Measurements from ENCODE around the gene CALML6. TPM values are rescaled to one million over a fixed set of nuclear protein-coding genes. Genes with fewer than 3 reads are reported as not detected.

The CALML6 gene
- polyA plus RNA-seq, 3 donors = 0.56 to 1.1 (median 0.71) TPM

DNA sequence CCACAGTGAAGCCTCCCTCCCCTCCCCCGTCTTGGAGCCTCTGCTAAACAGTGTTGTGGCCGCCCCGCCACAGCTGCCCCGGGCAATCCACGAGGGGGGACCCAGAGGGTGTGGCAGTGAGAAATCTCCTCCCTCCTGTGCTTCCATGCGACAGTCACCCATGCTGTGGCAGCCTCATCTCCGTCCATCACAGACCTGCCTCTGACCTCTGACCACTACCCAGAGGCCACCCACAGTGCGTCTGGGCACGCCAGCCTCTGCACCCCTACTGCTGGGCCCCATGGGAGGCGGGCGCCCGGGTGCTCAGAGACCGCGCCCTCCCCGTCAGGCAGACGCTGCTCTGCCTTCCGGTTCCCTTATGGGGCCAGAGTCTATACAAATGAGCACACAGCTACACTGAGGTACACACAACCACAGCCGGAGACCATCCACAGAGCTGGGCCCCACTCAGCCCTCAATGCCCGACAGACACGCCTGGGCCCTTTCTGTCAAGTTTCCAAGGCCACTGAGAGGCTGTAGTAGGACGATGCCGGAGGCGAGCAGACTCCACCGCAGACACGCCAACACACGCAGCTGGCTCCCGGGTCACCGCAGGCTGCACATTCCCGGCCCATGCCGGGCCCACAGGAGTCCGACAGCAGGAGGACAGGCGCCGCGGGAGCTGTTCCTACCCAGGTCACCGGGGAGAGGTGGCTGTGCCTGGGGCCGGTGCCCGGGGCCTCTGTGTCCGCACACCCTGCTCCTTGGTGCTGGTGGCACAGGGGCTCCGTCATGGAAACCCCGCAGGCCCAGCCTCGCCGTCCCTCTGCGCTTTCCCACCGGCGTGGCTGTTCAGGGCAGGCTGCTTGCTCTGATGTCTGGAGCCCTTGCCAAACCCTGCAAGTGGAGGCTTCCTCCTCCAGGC is 27.9 kb downstream of the CALML6 start:
- DNase-seq = no peak

DNA sequence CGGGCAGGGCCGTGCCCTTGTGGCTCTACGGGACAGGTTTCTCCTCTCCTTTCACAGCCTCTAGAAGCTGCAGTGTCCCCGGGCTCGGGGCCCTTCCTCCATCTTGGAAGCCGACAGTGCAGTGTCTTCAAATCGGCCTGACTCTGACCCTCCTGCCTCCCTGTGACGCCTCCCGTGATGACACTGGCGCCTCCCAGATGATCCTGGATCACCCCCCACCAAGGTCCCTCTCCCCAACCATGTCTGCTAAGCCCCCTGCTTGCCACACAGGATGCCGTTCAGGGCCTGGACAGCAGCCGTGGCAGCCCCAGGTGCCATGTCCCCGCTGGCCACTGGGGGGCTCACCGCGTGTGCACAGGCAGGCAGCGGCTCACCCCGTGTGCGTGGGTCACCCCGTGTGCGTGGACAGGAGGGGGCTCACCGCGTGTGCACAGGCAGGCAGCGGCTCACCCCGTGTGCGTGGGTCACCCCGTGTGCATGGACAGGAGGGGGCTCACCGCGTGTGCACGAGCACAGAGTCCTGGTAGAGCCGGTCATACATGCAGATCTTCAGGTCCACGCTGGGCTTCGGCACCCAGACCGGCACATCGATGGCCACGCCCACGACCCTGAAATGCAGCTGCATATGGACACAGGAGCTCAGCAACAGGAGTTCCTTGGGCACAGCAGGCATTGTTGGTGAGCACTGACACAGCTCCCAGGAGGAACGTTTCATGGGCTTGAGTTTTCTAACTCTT is 28.9 kb downstream of the CALML6 start:
- DNase-seq = peak; percentile 24

DNA sequence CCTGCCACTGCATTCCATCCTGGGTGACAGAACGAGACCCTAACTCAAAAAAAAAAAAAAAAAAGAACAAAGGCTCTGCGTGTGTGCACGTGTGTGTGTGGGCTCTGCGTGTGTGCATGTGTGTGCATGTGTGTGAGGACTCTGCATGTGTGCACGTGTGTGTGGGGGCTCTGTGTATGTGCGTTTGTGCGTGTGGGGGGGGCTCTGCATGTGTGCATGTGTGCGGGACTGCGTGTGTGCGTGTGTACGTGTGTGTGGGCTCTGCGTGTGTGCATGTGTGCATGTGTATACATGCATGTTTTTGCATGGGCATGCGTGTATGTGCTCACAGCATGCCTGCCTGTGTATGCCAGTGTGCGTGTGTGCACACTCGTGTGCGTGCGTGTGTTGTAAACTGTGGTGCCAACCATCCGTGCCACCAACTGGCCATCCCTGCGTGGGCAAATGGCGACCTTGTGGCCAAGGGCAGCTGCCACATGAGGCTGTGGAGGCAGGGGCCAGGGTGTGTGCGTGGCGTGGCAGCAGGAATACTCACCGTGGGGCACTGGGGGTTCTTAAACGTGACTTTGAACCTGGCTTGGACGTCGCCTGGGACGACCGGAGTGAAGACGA is 30.8 kb downstream of the CALML6 start:
- DNase-seq = no peak

DNA sequence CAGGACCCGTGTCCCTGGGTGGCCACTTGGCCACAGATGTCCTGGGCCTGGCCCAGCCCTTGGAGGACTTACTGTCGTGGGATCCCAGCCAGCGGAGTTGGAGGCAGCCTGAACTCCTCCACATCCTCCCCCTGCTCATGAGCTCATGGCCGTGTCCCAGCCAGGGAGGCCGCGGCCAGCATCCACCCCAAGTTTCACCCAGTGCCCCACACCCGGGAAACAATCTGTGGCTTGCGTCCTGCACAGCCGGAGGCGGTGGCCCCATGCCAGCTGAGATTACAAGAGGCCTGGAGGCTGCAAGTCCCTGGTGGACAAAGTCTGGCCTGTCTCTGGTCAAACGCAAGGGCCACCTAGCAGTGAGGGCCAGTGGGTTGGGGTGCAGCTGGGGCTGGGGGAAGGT is 31.5 kb downstream of the CALML6 start:
- no peak for DNase-seq

DNA sequence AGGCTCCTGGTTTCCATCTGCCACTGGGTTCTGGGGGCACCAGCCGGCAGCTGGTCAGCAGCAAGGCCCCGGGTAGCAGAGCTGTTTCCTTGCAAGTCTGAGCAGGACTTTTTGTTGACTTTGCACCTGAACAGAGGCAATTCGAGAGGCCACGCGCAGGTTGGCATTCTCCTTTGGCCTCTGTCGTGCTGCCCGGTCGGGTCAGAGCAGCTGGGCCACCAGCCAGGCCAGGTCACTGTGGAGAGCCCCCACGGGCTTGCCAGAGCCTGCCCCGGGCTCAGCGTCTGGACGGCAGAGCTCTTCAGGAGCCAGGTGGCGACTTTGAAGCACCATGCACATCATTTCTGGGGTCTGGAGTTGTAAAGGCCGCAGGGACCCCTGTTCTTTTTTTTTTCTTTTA is 32.4 kb downstream of the CALML6 start:
- no peak for DNase-seq

DNA sequence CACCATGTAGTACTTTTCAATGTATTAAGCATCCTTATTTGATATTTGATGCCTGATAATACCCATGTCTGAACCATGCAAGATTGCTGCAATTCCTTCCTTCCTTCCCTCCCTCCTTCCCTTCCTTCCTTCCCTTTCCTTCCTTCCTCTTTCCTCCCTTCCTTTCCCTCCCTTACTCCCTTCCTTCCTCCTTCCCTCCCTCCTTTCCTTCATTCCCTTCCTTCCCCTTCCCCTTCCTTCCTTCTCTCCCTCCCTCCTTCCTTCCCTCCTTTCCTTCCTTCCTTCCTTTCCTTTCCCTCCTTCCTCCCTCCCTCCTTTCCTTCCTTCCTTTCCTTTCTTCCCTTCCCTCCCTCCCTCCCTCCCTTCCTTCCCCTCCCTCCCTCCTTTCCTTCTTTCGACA is 33.7 kb downstream of the CALML6 start:
- DNase-seq = no peak

DNA sequence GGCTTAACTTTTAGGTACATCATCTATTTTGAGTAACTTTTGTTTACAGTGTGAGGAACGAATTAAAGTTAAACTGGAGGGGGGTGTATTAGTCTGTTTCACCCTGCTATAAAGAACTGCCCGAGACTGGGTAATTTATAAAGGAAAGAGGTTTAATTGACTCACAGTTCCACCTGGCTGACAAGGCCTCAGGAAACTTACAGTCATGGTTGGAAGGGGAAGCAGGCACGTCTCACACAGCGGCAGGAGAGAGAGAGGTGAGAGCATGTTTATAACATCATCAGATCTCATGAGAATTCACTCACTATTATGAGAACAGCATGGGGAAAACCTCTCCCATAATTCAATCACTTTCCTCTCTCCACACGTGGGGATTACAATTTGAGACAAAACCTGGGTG is 35.9 kb downstream of the CALML6 start:
- DNase-seq = no peak

DNA sequence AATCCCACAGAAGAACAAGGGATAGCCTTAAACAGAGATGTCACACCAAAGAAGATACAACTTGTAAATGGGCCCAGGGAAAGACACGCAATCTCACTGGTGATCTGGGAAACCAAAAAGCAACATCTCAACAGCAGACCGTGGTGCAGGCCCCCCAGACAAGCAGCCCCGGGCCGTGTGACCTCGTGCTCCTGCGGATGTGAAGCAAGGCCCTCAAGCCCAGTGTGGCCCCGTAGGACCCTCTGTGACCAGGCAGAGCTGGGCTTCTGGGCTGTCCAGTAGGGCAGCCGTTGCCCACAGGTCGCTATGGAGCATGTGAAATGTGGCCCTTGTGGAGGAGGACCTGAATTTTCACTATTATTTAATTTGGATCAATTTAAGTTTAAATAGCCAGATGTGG is 39.0 kb downstream of the CALML6 start:
- DNase-seq = no peak

DNA sequence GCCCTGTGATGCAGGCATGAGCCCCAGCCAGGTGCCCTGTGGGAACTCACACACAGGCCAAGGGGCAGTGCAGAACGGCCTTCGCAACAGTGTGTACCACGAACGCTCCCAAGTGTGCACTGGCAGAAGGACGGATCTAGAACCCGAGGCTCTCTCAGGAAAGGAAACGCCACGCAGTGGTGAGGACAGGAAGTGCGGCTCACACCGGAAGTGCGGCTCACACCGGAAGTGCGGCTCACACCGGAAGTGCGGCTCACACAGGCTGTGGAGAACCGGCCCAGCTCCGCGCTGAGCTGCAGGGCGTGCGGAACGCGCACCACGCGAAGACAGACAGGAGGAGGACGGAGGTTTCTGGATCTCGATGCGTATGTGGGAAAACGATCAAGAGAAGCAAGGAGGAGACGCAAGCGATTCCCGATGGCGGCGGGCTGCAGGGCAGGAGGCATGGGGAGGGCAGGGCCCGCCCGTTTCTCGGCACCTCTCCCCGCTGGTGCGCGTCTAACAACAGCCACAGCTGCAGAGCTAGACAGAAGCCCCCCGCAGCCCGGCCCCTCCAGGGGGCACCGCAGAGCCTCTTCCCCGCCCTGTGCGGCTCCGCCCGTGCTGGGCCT is 39.9 kb downstream of the CALML6 start:
- DNase-seq = no peak

DNA sequence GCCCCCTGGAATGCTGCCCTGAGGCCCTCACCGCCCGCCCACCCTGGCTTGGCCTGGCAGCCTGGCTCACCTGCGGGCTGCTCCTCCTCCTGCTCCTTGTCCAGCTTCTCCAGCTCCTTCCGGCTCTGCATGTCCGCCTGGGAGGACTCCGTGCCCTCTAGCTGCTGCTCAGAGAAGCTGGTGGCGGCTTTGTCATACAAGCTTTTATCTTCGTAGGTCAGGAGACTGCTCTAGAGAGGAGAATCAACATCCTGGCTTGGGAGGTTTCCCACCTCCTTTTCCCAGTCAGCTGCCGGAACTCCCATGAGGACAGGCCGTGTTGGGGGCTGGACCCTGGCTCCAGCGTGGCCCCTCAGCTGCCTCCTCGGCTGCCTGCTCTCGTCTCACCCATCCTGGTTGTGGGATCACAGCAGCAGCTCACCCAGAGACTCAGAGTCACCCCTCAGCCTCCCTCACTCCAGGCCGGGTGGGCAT is 40.6 kb downstream of the CALML6 start:
- peak; percentile 19 for DNase-seq

DNA sequence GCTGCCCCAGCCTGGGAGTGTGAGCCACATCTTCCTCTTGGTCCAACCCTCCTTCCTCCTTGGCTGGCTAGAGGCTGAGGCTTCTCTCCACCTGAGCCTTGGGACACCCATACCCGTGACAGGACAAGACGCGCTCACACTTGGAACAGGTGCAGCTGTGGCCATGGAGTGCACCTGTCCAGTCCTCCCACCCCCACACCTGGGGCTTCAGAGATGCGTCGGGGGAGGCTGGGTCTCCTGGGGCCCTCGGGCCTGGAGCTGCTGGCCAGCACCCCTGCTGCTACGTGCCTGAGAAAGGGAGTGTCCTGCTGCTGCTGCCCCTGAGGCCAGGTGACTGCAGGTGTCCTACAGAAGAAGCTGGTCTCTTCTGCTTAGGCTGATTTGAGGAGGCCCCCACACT is 41.0 kb downstream of the CALML6 start:
- no peak for DNase-seq

DNA sequence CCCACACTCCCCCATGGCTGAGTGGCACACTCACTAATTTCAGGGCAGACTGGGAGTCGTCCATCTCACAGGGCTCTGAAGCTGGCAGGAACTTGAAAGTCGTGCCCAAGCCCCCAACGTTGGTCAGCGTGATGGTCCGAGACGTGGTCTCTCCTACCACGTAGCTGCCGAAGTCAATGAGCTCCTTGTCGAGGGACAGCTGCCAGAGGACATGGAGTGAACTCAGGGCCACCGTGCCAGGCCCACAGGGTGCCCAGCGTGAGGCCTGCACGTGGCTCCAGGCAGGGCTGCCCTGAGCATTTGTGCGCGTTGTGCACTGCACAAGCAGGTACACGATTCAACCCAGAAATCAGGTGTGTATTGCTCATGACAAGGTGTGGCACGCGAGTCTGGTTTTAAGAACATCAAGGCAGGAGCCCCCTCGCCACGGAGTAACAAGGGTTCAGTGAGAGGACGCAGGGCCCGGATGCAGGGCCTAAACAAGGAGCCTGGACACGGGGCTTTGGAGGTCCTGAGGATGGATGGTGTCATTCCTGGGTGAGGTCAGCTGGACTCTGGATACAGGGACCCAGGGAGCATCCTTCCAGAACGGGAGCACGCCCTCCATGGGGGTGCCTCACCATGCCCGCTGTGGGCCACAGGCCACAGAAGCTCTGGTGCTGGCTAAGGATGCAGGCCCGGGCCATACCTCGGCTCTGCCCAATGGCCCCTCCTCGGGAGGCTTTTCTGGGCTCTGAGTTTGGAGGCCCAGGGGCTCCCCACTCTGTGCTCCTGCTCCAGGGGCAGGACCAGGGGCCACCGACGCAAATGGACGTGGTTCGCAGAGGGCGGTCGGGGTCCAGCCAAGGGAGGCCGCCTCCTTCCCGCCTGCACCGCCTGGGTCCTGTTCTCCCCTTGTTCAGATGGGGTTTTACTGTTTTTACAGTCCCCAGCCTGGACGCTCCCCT is 41.8 kb downstream of the CALML6 start:
- no peak for DNase-seq

DNA sequence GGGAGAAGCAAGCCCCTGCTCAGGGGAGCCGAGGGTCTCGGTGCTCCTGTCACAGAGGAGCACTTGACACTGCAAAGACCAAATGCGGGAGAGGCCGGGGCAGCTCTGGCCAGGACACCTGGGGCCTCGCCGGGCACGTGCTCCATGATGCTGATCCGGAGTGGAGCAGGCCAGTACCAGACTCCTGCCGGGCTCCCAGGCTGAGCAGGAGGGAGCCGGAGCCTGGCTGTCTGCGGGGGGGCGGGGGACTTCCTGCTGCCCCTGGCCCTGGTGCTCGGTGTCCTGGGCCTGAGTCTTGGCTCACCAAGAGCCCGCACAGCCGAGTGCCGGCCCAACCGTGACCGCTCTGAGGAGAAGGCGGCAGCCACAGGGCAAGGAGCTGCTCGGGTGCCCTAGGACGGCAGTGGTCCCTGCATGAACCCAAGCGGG is 42.5 kb downstream of the CALML6 start:
- DNase-seq = no peak

DNA sequence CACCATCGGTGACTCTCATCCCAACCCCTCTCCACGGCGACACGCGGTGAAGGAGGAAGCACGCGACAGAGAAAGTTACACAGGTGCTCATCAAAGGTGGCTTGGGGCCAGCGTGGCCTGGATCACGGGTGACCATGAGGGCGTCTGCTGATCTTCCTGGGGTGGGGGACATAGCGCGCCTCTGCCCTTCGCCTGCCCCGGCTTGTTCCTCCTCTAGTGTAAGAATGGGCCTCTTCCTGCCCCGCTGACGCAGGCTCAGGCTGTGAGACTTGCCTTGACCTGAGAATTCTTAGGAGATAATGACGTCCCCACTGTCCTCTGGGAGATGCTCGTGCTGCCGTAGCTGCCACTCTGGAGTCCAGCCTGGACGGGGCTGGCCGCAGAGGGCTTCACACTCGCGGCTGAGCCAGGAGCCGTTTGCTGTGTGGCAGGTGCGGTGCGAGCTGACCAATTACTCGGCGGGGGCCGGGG is 43.0 kb downstream of the CALML6 start:
- DNase-seq = no peak

DNA sequence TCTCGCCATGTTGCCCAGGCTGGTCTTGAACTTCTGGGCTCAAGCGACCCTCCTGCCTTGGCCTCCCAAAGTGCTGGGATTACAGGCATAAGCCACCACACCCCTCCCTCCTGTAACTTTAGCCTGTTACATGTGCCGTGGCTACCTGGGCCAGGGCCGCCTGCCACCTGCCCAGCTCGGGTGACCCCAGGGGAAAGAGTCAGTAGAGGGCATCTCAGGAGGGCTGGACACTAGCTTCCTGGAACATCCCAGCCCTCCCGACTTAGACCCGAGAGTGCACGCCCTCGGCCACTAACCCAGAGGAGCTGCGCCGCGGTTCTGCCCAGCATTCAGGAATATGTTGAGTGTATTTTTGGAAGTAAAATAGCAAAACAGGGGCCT is 44.4 kb downstream of the CALML6 start:
- no peak for DNase-seq

DNA sequence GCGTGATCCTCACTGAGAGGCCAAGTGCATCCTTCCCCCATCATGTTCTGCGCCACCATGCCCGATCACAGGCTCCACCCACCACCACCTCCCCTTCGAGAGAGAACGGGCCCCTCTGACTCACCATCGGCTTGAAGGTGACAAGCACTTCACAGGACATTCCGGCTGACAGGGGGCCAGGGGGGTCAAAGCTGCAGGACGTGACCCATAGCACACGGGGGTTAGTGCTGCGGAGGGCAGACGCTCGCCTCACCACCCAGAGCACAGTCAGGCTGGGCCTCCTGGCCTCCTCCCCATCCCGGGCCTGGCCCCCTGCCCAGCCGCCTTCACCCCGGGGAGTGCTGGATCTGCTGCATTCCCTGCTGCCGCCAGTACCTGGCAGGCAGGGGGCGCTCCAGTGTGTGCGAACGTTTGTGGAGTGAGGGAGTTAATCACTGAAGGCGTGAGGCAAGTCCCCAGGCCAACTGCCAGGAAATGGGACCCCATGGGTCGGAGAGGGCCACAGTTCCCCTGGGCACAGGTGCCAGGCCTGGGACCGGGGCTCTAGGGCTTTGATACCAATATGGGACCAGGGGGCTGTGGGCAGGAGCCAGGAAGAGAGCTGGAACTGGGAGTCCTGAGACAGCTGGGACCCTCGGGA is 44.9 kb downstream of the CALML6 start:
- DNase-seq = peak; percentile 76

DNA sequence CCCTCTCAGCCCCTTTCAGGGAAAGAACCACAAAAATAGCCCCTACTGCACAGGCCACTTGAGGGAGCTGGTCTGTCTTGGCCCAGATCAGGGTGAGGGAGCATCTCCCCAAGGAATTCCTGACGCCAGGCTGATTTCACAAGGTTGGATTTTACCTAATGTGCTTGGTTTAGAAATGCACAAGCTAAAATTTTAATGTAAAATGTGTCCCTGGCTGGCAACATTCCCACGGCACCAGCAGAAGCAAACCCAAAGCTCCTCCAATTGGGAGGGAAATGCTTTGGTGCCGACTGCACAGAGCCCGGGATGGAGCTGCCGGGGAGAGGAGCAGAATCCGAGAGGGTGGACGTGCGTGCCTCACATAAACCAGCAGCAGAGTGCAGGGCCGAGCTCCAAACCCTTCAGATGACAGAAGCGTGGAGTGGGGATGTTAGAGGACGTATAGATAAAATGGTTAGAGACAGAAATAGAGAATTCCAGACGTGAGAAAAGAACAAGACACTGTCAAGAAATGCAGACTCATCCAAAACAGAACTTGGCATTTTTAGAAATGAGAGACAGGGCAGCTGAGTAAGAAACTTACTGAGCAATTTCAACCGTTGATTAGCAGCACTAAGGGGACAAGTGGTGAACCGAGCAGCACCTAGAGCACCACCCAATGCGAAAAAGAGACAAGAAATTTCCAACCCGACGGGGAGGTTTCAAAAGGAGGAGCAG is 45.6 kb downstream of the CALML6 start:
- DNase-seq = no peak

DNA sequence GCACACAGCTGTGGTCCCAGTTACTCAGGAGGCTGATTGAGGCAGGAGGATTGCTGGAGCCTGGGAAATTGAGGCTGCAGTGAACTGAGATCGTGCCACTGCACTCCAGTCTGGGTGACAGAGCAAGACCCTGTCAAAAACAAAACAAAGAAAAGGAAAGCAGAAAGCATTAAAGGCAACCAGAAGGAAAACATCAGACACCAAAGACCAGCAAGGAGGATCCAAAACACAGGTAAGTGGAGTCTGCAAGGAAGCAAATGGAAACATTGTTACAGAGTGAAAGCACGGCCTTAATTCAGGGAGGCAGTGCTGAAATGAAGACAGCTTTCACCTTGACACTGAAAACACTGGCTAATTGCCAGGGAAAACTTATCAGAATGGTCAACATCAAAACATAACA is 47.7 kb downstream of the CALML6 start:
- DNase-seq = no peak

DNA sequence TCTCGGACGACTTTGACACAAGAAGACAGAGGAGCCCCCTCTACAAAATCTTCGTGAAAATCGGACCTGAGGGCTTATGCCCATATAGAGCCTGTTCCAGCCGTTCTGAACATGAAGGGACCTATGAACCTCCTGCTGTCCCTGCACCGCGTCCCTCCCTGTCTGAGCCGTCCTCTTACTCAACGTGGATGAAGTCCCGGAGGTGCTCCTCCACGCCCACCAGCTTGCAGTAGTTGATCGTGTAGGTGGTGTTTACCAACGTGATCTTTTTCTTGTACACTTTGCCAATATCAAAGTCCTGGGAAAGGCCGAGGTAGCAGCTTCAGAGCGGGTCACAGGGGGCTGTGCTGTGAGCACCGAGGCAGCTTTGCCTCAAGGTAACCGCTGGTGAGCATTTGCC is 48.5 kb downstream of the CALML6 start:
- no peak for DNase-seq

DNA sequence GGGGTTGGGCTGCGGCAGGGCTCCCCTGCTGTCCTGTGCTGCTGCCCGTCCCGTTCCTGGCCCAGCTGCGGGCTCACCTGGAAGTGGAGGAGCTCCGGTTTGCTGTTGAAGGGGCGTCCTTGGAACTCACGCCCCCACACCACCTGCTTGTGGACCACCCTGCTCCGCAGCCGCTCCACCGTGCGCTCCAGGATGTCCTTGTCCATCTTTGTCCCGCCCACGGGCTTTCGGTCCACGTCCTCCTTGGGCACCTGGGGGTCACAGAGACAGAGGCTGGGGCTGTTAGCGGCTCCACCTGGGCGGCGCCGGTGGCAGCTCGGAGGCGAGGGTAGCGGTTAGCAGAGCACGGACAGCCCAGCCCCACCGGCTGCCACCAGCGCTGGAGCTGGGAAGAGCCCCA is 49.8 kb downstream of the CALML6 start:
- no peak for DNase-seq

Data from renal pelvis (tissue), 4 donors.